Hepatocyte (in vitro differentiated cells): ENCODE measurements around the gene FASTKD1. TPM values are rescaled to one million over a fixed set of nuclear protein-coding genes. Genes with fewer than 3 reads are reported as not detected.

Experiments used
- DNase-seq: peaks from one replicate; pipeline ENCODE4 v3.0.0-alpha.2; 2016; ENCODE audit warnings: low spot score
- H2AFZ ChIP-seq: fragments of 200-600 bp; sonication (generic); 2 replicates; pipeline ENCODE4 v1.6.0; 2016; ENCODE audit warnings: antibody characterized with exemption, mild to moderate bottlenecking
- H3K27ac ChIP-seq: fragments of 200-600 bp; sonication (generic); 2 replicates; pipeline ENCODE4 v1.5.1; 2016; ENCODE audit warnings: mild to moderate bottlenecking
- H3K27me3 ChIP-seq: fragments of 200-600 bp; sonication (generic); 2 replicates; pipeline ENCODE4 v1.6.1; 2016
- H3K36me3 ChIP-seq: fragments of 200-600 bp; sonication (generic); replicated peaks from 2 replicates; pipeline ENCODE4 v1.5.1; 2016; ENCODE audit warnings: low read depth; ENCODE audit not compliant: insufficient read depth
- H3K4me1 ChIP-seq: fragments of 200-600 bp; sonication (generic); 2 replicates; pipeline ENCODE4 v1.5.1; 2016; ENCODE audit warnings: mild to moderate bottlenecking, moderate library complexity; ENCODE audit not compliant: insufficient read depth
- H3K4me2 ChIP-seq: fragments of 200-600 bp; sonication (generic); 2 replicates; pipeline ENCODE4 v1.6.0; 2016
- H3K4me3 ChIP-seq: fragments of 200-600 bp; sonication (generic); 2 replicates; pipeline ENCODE4 v1.5.1; 2016; ENCODE audit warnings: mild to moderate bottlenecking
- H3K79me2 ChIP-seq: fragments of 200-600 bp; sonication (generic); 2 replicates; pipeline ENCODE4 v1.6.0; 2017; ENCODE audit warnings: mild to moderate bottlenecking
- H3K9me2 ChIP-seq: fragments of 200-600 bp; sonication (generic); replicated peaks from 2 replicates; pipeline ENCODE4 v1.6.0; 2017; ENCODE audit warnings: mild to moderate bottlenecking; ENCODE audit not compliant: insufficient read depth
- H3K9me3 ChIP-seq: fragments of 200-600 bp; sonication (generic); 2 replicates; pipeline ENCODE4 v1.5.1; 2016; ENCODE audit warnings: low read depth, mild to moderate bottlenecking
- H4K20me1 ChIP-seq: fragments of 200-600 bp; sonication (generic); 2 replicates; pipeline ENCODE4 v1.6.0; 2016; ENCODE audit warnings: mild to moderate bottlenecking; ENCODE audit not compliant: insufficient read depth, poor library complexity, severe bottlenecking
- CTCF ChIP-seq: fragments of 200-600 bp; sonication (generic); IDR thresholded peaks from 2 replicates; pipeline ENCODE4 v1.5.1; 2016; ENCODE audit warnings: antibody characterized with exemption, mild to moderate bottlenecking; ENCODE audit not compliant: poor library complexity
- EZH2 ChIP-seq: fragments of 200-600 bp; sonication (generic); IDR thresholded peaks from 2 replicates; pipeline ENCODE4 v1.6.1; 2016; ENCODE audit warnings: antibody characterized with exemption, mild to moderate bottlenecking, borderline replicate concordance
- EZH2phosphoT487 ChIP-seq: fragments of 200-600 bp; sonication (generic); IDR thresholded peaks from one replicate; pipeline ENCODE4 v1.6.1; 2018; ENCODE audit warnings: antibody characterized with exemption, mild to moderate bottlenecking, low read depth, moderate library complexity; ENCODE audit not compliant: unreplicated experiment, severe bottlenecking
- WGBS: methylation state at CpG from one replicate; pipeline ENCODE4 v1.1.6; 2016; ENCODE audit warnings: low lambda C conversion rate; ENCODE audit errors: missing lambda C conversion rate; 5-methylcytosine and 5-hydroxymethylcytosine counted together
- polyA plus RNA-seq: library from polyadenylated mRNA; unstranded; fragments of >200 nt; fragmentation: Nextera tagmentation; extraction: Ambion mirVana; gene quantifications from 2 replicates; pipeline ENCODE4 v1.2.1, GENCODE V29; 2016
- total RNA-seq: library from RNA; depleted of rRNA; stranded (reverse); fragments of >200 nt; gene quantifications from 2 replicates; pipeline ENCODE4 v1.2.3, GENCODE V29; 2014

Gene FASTKD1, protein sequence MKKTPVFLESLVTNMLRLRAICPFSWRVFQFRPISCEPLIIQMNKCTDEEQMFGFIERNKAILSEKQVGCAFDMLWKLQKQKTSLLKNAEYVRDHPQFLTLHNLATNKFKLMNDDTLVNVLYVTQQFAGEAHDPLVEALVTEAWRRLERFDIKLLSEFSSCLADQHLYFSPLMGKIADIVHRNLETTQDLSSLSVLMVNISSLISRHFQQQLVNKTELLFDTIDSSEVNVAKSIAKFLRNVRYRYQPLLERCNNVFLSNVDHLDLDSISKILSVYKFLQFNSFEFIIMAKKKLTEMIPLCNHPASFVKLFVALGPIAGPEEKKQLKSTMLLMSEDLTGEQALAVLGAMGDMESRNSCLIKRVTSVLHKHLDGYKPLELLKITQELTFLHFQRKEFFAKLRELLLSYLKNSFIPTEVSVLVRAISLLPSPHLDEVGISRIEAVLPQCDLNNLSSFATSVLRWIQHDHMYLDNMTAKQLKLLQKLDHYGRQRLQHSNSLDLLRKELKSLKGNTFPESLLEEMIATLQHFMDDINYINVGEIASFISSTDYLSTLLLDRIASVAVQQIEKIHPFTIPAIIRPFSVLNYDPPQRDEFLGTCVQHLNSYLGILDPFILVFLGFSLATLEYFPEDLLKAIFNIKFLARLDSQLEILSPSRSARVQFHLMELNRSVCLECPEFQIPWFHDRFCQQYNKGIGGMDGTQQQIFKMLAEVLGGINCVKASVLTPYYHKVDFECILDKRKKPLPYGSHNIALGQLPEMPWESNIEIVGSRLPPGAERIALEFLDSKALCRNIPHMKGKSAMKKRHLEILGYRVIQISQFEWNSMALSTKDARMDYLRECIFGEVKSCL
- total RNA-seq (23.2 and 23.8 TPM in 2 replicates), polyA plus RNA-seq (15.0 and 20.4 TPM in 2 replicates)

DNA sequence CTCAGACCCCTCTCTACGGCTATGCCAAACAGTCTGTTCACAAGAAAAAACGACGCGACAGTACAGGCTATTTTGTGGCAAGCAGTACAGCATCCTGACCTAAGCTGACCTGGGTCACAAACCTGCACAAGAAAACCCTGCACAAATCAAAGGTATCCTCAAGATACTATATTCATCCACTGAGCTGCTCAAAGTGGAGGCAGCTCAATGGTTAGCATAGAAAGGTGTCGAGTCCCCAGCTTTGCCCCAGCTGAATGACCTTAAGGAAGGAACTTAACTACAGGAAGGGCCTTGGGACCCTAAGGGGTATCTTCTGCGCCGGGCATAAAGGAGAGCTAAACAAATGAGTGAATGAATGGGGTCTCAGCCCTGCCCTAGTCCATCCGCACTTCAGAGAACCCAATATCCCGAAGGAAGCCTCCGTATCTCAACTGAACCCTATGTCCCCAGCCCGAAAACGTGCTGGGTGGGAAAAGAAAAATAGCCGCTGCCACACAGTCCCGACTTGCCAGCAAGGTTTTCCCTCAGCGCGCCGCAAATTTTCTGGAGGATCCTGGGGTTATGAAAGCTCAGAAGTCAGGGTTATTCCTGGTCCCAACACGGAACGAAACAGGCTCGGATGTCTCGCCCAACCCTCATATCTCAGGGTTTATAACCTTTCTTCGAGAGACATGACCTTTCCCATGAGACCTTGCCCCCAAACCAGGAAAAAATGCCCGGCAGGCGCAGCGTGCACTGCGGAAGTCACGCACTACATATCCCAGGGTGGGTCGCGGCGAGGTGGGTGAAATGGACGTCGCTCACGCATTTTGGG is at the start of gene FASTKD1:
Gene FASTKD1, minus strand, starts transcription at position 706 of the 814 bp plus-strand sequence. CDS start 1,836 bp downstream, outside the sequence.
- H3K36me3 ChIP-seq: no peaks in the 10 kb centered on the region
- no peaks in the 10 kb centered on the region for H4K20me1 ChIP-seq
- H3K9me3 ChIP-seq: no peaks in the 10 kb centered on the region
- H3K4me1 ChIP-seq: no peaks in the 10 kb centered on the region
- no peak for TF ChIP-seq EZH2phosphoT487
- TF ChIP-seq EZH2: no peak
- H3K4me3 ChIP-seq: peak within 1 kb of the TSS; percentile 56
- WGBS: under 1% methylated on average over 33 of the region's 33 CpGs
- peak; percentile 91 for DNase-seq
- H3K27ac ChIP-seq: peak within 1 kb of the TSS; percentile 14
- peak within 1 kb of the TSS; percentile 92 for H3K4me2 ChIP-seq
- H3K27me3 ChIP-seq: no peaks in the 10 kb centered on the region
- H3K79me2 ChIP-seq: peaks cover 38% of the 10 kb centered on the region
- no peaks in the 10 kb centered on the region for H3K9me2 ChIP-seq
- H2AFZ ChIP-seq: peak within 1 kb of the TSS; percentile 59

GRCh38 chr2:169623235-169623634 is 49.6 kb upstream of the FASTKD1 start:
- Histone ChIP-seq H3K79me2 (peaks cover 11% of the 10 kb centered on the region), H3K36me3 (no peaks in the 10 kb centered on the region), H3K9me2 (no peaks in the 10 kb centered on the region), H3K27ac (no peak overlapping the region), H3K4me1 (no peaks in the 10 kb centered on the region), H3K27me3 (no peaks in the 10 kb centered on the region), H3K4me3 (no peak overlapping the region), H3K9me3 (no peaks in the 10 kb centered on the region), H2AFZ (no peak overlapping the region), H4K20me1 (peaks cover 6% of the 10 kb centered on the region), H3K4me2 (no peak overlapping the region)
- no peak for DNase-seq
- TF ChIP-seq CTCF (no peak), EZH2 (no peak), EZH2phosphoT487 (no peak)
- WGBS: 77% methylated on average over 4 of the region's 4 CpGs

DNA sequence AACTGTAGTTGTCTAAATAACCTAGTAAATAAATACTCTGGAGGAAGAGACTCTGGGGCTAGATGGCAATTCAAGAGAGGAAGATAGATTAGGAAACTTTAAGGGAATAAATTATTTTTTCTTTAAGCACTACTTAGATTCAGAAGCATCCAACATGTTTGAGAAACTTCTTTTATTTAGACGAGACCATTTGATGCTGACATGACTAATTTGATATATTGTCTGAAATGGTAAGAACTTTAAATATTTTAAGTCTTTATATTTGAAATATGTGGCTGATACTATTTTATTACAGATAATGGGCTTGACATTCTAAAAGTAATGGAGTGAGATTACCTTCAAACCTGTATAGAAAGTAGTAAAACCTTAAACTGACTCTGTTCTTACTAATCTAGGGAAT is 46.8 kb upstream of the FASTKD1 start:
- Histone ChIP-seq H3K9me3 (peaks cover 7% of the 10 kb centered on the region), H3K9me2 (no peaks in the 10 kb centered on the region), H4K20me1 (peaks cover 6% of the 10 kb centered on the region), H3K27me3 (no peaks in the 10 kb centered on the region), H3K36me3 (peaks cover 10% of the 10 kb centered on the region), H3K4me2 (no peak overlapping the region), H2AFZ (no peak overlapping the region), H3K79me2 (peaks cover 36% of the 10 kb centered on the region), H3K27ac (no peak overlapping the region), H3K4me1 (no peaks in the 10 kb centered on the region), H3K4me3 (no peak overlapping the region)
- no peak for DNase-seq
- TF ChIP-seq EZH2phosphoT487: no peak
- no peak for TF ChIP-seq CTCF
- TF ChIP-seq EZH2: no peak
- 86% methylated on average over 1 of the region's 1 CpG for WGBS
